ENCODE measurements around the gene RNF150. TPM values are rescaled to one million over a fixed set of nuclear protein-coding genes. Genes with fewer than 3 reads are reported as not detected.

Gene RNF150
- total and polyA plus RNA-seq, 2 of the 8 experiments (the other 6 are each of a cell fraction or from before 2014, with no cell fraction given) = 3.4 to 4.8 TPM

- no peak for TF ChIP-seq TAF1 (IDR thresholded peaks at IDR 0.05; ENCODE audit: low read depth, low read length)
Measured at GRCh38 chr4:141126769-141127168, 6.5 kb downstream of the RNF150 start (continued).

Measured in H1 (cell line).